ENCODE results near the gene RASGEF1B. TPM values are rescaled to one million over a fixed set of nuclear protein-coding genes. Genes with fewer than 3 reads are reported as not detected.

RASGEF1B gene
- total and polyA plus RNA-seq, 7 donors, result 1.9 to 4.2 (median 2.5) TPM

DNA sequence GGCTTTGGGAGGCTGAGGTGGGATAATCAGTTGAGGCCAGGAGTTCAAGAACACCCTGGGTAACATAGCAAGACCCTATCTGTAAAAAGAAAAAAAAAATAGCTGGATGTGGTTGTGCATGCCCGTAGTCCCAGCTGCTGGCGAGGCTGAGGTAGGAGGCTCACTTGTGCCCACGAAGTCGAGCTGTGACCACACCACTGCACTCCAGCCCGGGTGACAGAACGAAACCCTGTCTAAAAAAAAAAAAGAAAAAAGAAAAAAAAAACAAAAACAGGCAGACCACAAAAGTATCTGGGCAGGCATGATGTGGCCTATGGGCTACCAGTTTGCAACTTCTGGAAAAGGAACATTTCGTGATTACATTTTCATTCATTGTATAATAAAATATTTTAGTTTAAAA, 38.1 kb upstream of the RASGEF1B start:
- Histone ChIP-seq H3K27ac (no peak overlapping the region), H3K9me3 (no peaks in the 10 kb centered on the region), H3K27me3 (ENCODE audit: insufficient read depth in 3 of 3, low read length in 2 of 3) (no peaks in the 10 kb centered on the region), H3K36me3 (ENCODE audit: insufficient read depth in 1 of 2, low read depth in 1 of 2) (no peaks in the 10 kb centered on the region), H3K4me1 (no peaks in the 10 kb centered on the region), H3K4me3 (no peak overlapping the region)
- TF ChIP-seq, protein P1, sequence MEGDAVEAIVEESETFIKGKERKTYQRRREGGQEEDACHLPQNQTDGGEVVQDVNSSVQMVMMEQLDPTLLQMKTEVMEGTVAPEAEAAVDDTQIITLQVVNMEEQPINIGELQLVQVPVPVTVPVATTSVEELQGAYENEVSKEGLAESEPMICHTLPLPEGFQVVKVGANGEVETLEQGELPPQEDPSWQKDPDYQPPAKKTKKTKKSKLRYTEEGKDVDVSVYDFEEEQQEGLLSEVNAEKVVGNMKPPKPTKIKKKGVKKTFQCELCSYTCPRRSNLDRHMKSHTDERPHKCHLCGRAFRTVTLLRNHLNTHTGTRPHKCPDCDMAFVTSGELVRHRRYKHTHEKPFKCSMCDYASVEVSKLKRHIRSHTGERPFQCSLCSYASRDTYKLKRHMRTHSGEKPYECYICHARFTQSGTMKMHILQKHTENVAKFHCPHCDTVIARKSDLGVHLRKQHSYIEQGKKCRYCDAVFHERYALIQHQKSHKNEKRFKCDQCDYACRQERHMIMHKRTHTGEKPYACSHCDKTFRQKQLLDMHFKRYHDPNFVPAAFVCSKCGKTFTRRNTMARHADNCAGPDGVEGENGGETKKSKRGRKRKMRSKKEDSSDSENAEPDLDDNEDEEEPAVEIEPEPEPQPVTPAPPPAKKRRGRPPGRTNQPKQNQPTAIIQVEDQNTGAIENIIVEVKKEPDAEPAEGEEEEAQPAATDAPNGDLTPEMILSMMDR (IDR thresholded peaks at IDR 0.05), result no peak
- WGBS, 3 donors, result 82 to 84% (median 83%) methylated on average over 7 of the region's 7 CpGs
- DNase-seq, result no peak
- no peak for ATAC-seq
- intact Hi-C loops (cut with DNase I), result no loop called here

DNA sequence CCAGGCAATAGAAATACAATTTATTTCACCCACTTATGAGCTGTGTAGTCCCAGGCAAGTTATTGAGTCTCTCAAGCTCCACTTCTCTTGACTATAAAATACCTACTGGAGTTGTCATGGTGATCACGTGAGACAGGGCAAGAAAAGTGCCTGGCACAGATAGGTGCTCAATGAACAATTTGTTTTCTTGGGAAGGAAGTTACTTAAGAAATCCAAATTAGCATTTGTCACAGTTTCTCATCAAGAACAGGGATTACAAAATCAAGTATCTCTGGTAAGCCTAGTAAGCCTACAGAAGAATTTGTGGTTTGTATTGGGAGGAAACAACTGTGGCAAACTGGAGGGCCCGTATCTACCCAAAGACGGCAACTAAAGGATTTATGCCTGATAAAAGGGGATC, 37.5 kb upstream of the RASGEF1B start:
- Histone ChIP-seq H3K4me3 (no peak overlapping the region), H3K9me3 (no peaks in the 10 kb centered on the region), H3K36me3 (ENCODE audit: insufficient read depth in 1 of 2, low read depth in 1 of 2) (no peaks in the 10 kb centered on the region), H3K27me3 (ENCODE audit: insufficient read depth in 3 of 3, low read length in 2 of 3) (no peaks in the 10 kb centered on the region), H3K27ac (no peak overlapping the region), H3K4me1 (no peaks in the 10 kb centered on the region)
- intact Hi-C loops (cut with DNase I), result no loop called here
- no peak for ATAC-seq
- WGBS, 3 donors, result 79 to 87% (median 81%) methylated on average over 3 of the region's 3 CpGs
- DNase-seq, result no peak
- TF ChIP-seq, protein P1 (IDR thresholded peaks at IDR 0.05), result no peak

DNA sequence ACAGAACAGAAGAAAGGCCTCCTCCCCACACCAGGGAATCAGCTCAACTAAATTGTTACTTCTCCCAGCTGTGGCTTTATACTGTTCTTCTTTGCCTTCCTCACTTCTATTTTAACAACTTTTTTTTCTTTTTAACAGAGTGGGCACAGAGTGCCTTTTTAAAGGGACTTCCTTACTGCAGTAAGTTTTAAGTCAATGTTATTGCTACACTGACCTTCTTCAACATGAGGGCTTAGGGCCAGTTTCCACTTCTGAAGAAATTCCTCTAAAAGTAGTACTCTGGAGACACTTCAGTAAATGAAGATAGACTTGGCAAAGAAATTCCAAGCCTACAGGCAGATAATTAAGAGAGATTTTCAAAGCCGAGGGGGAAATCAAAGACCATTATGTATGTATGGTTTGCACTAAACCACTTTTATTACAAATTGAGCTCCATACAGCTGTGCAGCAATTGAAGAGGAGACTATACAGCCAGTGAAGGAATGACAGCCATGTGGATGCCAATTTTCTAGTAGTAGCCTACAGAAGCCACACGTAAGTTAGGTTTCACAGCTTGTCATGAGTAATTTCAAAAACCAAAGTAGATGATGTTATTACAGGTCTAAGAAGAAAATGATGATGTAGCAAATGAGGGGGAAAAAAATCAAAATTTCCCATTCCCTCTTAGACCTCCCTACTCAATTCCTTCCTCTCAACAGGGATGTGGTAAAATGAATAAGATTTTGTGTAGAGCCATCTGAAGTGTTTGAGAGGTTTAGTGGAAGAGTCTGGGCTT, 36.9 kb upstream of the RASGEF1B start:
- Histone ChIP-seq H3K27me3 (ENCODE audit: insufficient read depth in 3 of 3, low read length in 2 of 3) (no peaks in the 10 kb centered on the region), H3K36me3 (ENCODE audit: insufficient read depth in 1 of 2, low read depth in 1 of 2) (no peaks in the 10 kb centered on the region), H3K27ac (no peak overlapping the region), H3K4me3 (no peak overlapping the region), H3K9me3 (no peaks in the 10 kb centered on the region), H3K4me1 (no peaks in the 10 kb centered on the region)
- 69 to 75% (median 71%) methylated on average over 2 of the region's 2 CpGs for WGBS, 3 donors
- ATAC-seq (no peak), DNase-seq (no peak)
- TF ChIP-seq, protein P1 (IDR thresholded peaks at IDR 0.05), result no peak
- intact Hi-C loops (cut with DNase I), result no loop called here

DNA sequence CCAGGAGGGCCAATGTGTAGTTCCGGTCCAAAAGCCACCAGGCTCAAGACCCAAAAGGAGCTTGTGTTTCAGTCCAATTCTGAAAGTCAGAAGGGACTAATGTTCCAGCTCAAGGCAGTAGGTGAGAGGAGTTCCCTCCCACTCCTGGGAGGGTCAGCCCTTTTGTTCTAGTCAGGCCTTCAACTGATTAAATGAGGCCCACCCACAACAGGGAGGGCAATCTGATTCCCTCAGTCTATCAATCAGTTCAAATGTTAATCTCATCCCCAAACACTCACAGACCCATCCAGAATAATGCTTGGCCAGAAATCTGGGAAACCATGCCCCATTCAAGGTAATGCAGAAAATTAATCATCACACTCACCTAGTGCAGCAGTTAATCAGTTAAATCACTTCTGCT, 35.8 kb upstream of the RASGEF1B start:
- ATAC-seq (no peak), DNase-seq (no peak)
- 100% methylated on average over 1 of the region's 1 CpG for WGBS, 3 donors
- no peak overlapping the region for H3K4me3 ChIP-seq
- H3K27ac ChIP-seq, result no peak overlapping the region
- TF ChIP-seq, protein P1 (IDR thresholded peaks at IDR 0.05), result no peak
- H3K4me1 ChIP-seq, result no peaks in the 10 kb centered on the region
- H3K27me3 ChIP-seq (ENCODE audit: insufficient read depth in 3 of 3, low read length in 2 of 3), result no peaks in the 10 kb centered on the region
- H3K36me3 ChIP-seq (ENCODE audit: insufficient read depth in 1 of 2, low read depth in 1 of 2), result no peaks in the 10 kb centered on the region
- no peaks in the 10 kb centered on the region for H3K9me3 ChIP-seq
- intact Hi-C loops (cut with DNase I), result no loop called here

DNA sequence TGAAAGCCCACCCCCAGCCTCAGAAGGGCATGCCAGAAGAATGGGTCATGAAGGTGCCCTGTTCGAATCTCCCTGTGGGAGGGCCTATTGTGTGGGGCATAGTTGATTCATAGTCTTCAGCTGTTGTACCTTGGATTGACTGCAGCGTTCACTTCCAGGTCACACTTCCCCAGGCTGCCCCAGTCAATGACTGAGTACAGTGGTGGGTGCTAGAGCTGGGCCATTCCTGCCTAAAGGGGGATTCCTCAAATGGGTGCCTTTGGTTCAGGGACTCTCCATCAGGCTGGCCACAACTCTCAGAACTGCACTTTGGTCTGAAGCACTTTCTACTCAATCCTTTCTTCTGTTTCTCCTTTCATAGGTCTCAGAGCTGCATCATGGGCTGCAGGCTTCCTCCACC, 35.0 kb upstream of the RASGEF1B start:
- H3K27me3 ChIP-seq (ENCODE audit: insufficient read depth in 3 of 3, low read length in 2 of 3), result no peaks in the 10 kb centered on the region
- TF ChIP-seq, protein P1 (IDR thresholded peaks at IDR 0.05), result no peak
- H3K4me1 ChIP-seq, result no peaks in the 10 kb centered on the region
- ATAC-seq (no peak), DNase-seq (no peak)
- no peaks in the 10 kb centered on the region for H3K36me3 ChIP-seq (ENCODE audit: insufficient read depth in 1 of 2, low read depth in 1 of 2)
- no peak overlapping the region for H3K27ac ChIP-seq
- H3K4me3 ChIP-seq, result no peak overlapping the region
- H3K9me3 ChIP-seq, result no peaks in the 10 kb centered on the region
- intact Hi-C loops (cut with DNase I), result no loop called here
- 81 to 97% (median 86%) methylated on average over 2 of the region's 2 CpGs for WGBS, 3 donors

Measured in psoas muscle (tissue), 8 donors.